CD4-positive, alpha-beta T cell (primary cell): ENCODE data around the gene ANKRD28. TPM values are rescaled to one million over a fixed set of nuclear protein-coding genes. Genes with fewer than 3 reads are reported as not detected.

Experiments used
- ATAC-seq: fragments of 200-7000 bp; cut with Tn5 transposase; one replicate; pipeline ENCODE4 v1.10.0; 2022; ENCODE audit warnings: mild to moderate bottlenecking; ENCODE audit not compliant: poor library complexity
- CTCF ChIA-PET: fragments of 350-600 bp; sonication (Branson Sonifier 250); formaldehyde crosslinking; loops from one replicate; lab custom pipeline; 2021; ENCODE audit warnings: antibody characterized with exemption, inconsistent platforms; lab: Charles Lee
- POLR2A ChIA-PET: fragments of 350-600 bp; sonication (Branson Sonifier 250); formaldehyde crosslinking; loops from one replicate; lab custom pipeline; 2021; ENCODE audit warnings: antibody characterized with exemption, inconsistent platforms; lab: Charles Lee
- DNase-seq, 14 experiments: peaks; one replicate each; pipeline ENCODE4 v3.0.0-alpha.2; 2013 to 2020; ENCODE audit warnings: mixed read lengths in 2 of 14
- H3K27ac ChIP-seq, 2 donors: one replicate each; pipeline versions ENCODE4 v1.5.1 to v1.7.0; 2013; ENCODE audit warnings: low read length in 2 of 2, low read depth in 1 of 2, mild to moderate bottlenecking in 1 of 2
- H3K27me3 ChIP-seq, 2 experiments: 1 replicate in 1 of 2; 2 replicates in 1 of 2; pipeline versions ENCODE4 v1.6.1 to v1.7.0; 2013; ENCODE audit warnings: low read length in 2 of 2, control low read depth in 1 of 2, mild to moderate bottlenecking in 1 of 2, moderate library complexity in 1 of 2; ENCODE audit not compliant: insufficient read depth in 2 of 2, control insufficient read depth in 1 of 2
- H3K36me3 ChIP-seq: one replicate; pipeline ENCODE4 v1.6.1; 2013; ENCODE audit warnings: low read length, control low read depth; ENCODE audit not compliant: insufficient read depth
- H3K4me1 ChIP-seq: one replicate; pipeline ENCODE4 v1.6.1; 2013; ENCODE audit warnings: low read length, control low read depth; ENCODE audit not compliant: insufficient read depth
- H3K4me3 ChIP-seq: one replicate; pipeline ENCODE4 v1.5.1; 2013; ENCODE audit warnings: mild to moderate bottlenecking, low read length, moderate library complexity
- H3K9me3 ChIP-seq, 2 experiments: 1 replicate in 1 of 2; 2 replicates in 1 of 2; pipeline versions ENCODE4 v1.6.1 to v1.7.0; 2013; ENCODE audit warnings: low read length in 2 of 2, mild to moderate bottlenecking in 2 of 2, control low read depth in 1 of 2, moderate library complexity in 1 of 2; ENCODE audit not compliant: control insufficient read depth in 1 of 2, insufficient read depth in 1 of 2
- H3K27ac Mint-ChIP-seq: one replicate; pipeline ENCODE4 v1.8.0; 2020; ENCODE audit warnings: mixed read lengths
- H3K27me3 Mint-ChIP-seq: one replicate; pipeline ENCODE4 v1.8.0; 2021; ENCODE audit warnings: mixed read lengths
- H3K36me3 Mint-ChIP-seq: one replicate; pipeline ENCODE4 v1.8.0; 2021; ENCODE audit warnings: low read depth, mixed read lengths
- H3K4me1 Mint-ChIP-seq: one replicate; pipeline ENCODE4 v1.8.0; 2021; ENCODE audit warnings: low read depth, mixed read lengths
- H3K4me3 Mint-ChIP-seq: one replicate; pipeline ENCODE4 v1.8.0; 2020; ENCODE audit warnings: mild to moderate bottlenecking, mixed read lengths
- H3K9me3 Mint-ChIP-seq: one replicate; pipeline ENCODE4 v1.8.0; 2020; ENCODE audit warnings: mixed read lengths
- intact Hi-C, 2 experiments: fragments of 100-400 bp; cut with DNase I in 1 of 2; cut with micrococcal nuclease in 1 of 2; formaldehyde crosslinking; loops; one replicate each; pipeline versions ENCODE4 v1.15.1 to v1.9.0; 2023 to 2025; cut with DNase I, micrococcal nuclease
- total RNA-seq, 174 experiments: library from RNA in 2 of 174; stranded (reverse) in 2 of 174; gene quantifications; one replicate each; pipeline ENCODE4 v1.2.3 and lab custom pipeline; 2021 to 2026
- TF ChIP-seq, protein P1 (sequence below): fragments of 200-600 bp; IDR thresholded peaks from one replicate; pipeline ENCODE4 v1.8.0; 2022; ENCODE audit warnings: antibody characterized with exemption, mild to moderate bottlenecking

Gene ANKRD28
- total RNA-seq, 2 experiments from 2014 or later: 36.6 to 43.1 TPM

DNA sequence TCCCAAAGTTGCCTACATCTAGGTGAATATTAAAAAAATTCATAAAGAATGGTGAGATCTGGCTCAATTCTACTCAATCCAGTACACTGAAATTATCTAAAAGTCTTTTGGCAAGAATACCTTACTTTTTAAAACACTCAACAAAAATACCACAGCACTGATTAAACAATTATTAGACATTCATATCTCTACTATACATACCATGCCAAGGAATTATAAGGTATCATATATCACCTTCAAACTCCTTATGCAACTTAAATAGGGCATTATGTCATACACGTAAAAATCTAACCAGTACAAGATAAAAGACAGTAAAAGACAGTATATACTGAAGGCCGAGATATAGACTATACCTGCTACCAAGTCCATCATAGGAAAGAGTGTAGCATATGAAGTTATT lies 6.1 kb upstream of the ANKRD28 start:
- no peaks in the 10 kb centered on the region for H3K36me3 ChIP-seq
- ChIA-PET POLR2A (no interaction called here), CTCF (no interaction called here)
- H3K27me3 ChIP-seq: no peaks in the 10 kb centered on the region
- no peak overlapping the region for H3K27ac ChIP-seq
- TF ChIP-seq, protein P1, sequence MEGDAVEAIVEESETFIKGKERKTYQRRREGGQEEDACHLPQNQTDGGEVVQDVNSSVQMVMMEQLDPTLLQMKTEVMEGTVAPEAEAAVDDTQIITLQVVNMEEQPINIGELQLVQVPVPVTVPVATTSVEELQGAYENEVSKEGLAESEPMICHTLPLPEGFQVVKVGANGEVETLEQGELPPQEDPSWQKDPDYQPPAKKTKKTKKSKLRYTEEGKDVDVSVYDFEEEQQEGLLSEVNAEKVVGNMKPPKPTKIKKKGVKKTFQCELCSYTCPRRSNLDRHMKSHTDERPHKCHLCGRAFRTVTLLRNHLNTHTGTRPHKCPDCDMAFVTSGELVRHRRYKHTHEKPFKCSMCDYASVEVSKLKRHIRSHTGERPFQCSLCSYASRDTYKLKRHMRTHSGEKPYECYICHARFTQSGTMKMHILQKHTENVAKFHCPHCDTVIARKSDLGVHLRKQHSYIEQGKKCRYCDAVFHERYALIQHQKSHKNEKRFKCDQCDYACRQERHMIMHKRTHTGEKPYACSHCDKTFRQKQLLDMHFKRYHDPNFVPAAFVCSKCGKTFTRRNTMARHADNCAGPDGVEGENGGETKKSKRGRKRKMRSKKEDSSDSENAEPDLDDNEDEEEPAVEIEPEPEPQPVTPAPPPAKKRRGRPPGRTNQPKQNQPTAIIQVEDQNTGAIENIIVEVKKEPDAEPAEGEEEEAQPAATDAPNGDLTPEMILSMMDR: no peak
- no peak overlapping the region for H3K4me3 ChIP-seq
- Mint-ChIP-seq H3K27ac (no peak overlapping the region), H3K4me3 (no peak overlapping the region), H3K27me3 (no peaks in the 10 kb centered on the region), H3K9me3 (no peaks in the 10 kb centered on the region), H3K4me1 (peaks cover 76% of the 10 kb centered on the region), H3K36me3 (no peaks in the 10 kb centered on the region)
- ATAC-seq (no peak), DNase-seq (no peak)
- intact Hi-C loops: loop anchor here in 1 of 2 experiments (5.0 kb wide), 1 partner anchor 37 kb away; no protein-coding TSS in a partner anchor
- H3K9me3 ChIP-seq: no peaks in the 10 kb centered on the region
- peaks cover 8% of the 10 kb centered on the region for H3K4me1 ChIP-seq

DNA sequence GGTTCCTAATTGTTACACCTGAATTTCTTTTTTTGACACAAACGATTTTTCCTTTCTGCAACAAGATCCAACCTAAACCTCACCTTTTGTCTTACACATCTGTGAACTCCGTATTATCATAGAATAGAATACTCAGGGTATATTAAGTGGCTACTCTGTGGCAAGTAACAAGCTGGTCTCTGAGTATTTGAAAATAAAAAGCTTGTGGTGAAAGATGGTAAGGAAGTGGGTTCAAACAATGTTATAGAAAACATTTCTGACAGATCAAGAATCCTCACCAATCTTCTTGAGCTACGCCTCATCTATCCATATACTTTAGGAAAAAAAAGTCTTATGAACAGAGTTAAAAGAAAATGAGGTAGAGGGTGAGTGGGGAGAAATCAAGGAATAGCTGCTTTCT lies 3.5 kb upstream of the ANKRD28 start:
- peaks cover 11% of the 10 kb centered on the region for H3K4me1 ChIP-seq
- peaks cover 4% of the 10 kb centered on the region for H3K36me3 Mint-ChIP-seq
- ChIA-PET CTCF (interaction anchor here (1.0 kb wide), 1 partner anchor 9 kb away, joined by 3 read pairs; no protein-coding TSS in a partner anchor), POLR2A (interaction anchor here (1.2 to 1.5 kb wide), 2 partner anchors 52 to 200 kb away, joined by 3 to 5 read pairs; partner anchors contain the start of genes BTD and HACL1)
- no peaks in the 10 kb centered on the region for H3K36me3 ChIP-seq
- TF ChIP-seq, protein P1: no peak
- H3K4me3 ChIP-seq: no peak overlapping the region
- H3K27ac Mint-ChIP-seq: peak overlapping the region; percentile 19
- H3K9me3 Mint-ChIP-seq: no peaks in the 10 kb centered on the region
- H3K27me3 ChIP-seq: no peaks in the 10 kb centered on the region
- intact Hi-C loops: loop anchor here in 1 of 2 experiments (5.0 kb wide), 1 partner anchor 34 kb away; no protein-coding TSS in a partner anchor
- no peaks in the 10 kb centered on the region for H3K27me3 Mint-ChIP-seq
- DNase-seq (no peak), ATAC-seq (no peak)
- H3K9me3 ChIP-seq: no peaks in the 10 kb centered on the region
- peak overlapping the region; percentile 30 for H3K4me3 Mint-ChIP-seq
- peak overlapping the region in 1 of 2 donors; percentile 26 for H3K27ac ChIP-seq
- H3K4me1 Mint-ChIP-seq: peaks cover 86% of the 10 kb centered on the region

DNA sequence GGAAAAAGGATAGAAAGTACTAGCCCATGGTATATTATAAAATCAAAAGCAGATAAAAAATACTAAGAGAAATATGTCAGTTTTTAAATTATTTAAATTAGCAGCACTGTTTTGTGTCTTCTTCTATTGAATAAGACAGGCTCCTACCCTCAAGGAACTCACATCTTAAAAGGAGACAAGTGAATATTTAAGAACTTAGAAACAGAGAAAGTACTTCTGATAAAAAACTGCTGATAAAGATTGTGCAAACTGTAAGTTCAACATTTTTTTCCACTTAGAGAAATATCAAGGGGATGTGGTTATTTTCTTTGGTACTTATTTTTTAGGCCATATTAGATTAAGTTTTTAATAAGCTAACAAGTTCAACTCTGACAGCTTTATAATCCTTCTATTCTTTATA lies 3.0 kb upstream of the ANKRD28 start:
- no peak overlapping the region for H3K4me3 ChIP-seq
- TF ChIP-seq, protein P1: no peak
- Mint-ChIP-seq H3K27me3 (no peaks in the 10 kb centered on the region), H3K9me3 (no peaks in the 10 kb centered on the region), H3K4me3 (no peak overlapping the region), H3K36me3 (peaks cover 4% of the 10 kb centered on the region), H3K4me1 (peaks cover 87% of the 10 kb centered on the region), H3K27ac (peak overlapping the region; percentile 19)
- intact Hi-C loops: loop anchor here in 1 of 2 experiments (5.0 kb wide), 1 partner anchor 33 kb away; no protein-coding TSS in a partner anchor
- POLR2A ChIA-PET: interaction anchor here (1.2 to 1.5 kb wide), 2 partner anchors 51 to 199 kb away, joined by 3 to 5 read pairs; partner anchors contain the start of genes BTD and HACL1
- H3K4me1 ChIP-seq: peaks cover 11% of the 10 kb centered on the region
- no peaks in the 10 kb centered on the region for H3K27me3 ChIP-seq
- CTCF ChIA-PET: interaction anchor here (1.0 kb wide), 1 partner anchor 9 kb away, joined by 3 read pairs; no protein-coding TSS in a partner anchor
- no peaks in the 10 kb centered on the region for H3K36me3 ChIP-seq
- peak overlapping the region in 1 of 2 donors; percentile 26 for H3K27ac ChIP-seq
- ATAC-seq: no peak
- no peaks in the 10 kb centered on the region for H3K9me3 ChIP-seq
- no peak for DNase-seq
